Ectodermal cell (in vitro differentiated cells): Measurements from ENCODE around the gene TRIM8.
"Not testable (repeated sequence)": the region's sequence is repeated elsewhere in the genome, so short reads cannot be mapped to it uniquely, and the experiment has no call there.

Experiments used
- H3K27ac ChIP-seq: 2 replicates; pipeline ENCODE4 v1.7.0; 2013; ENCODE audit warnings: mild to moderate bottlenecking, low read depth, low read length; ENCODE audit not compliant: insufficient read depth, poor library complexity, severe bottlenecking
- H3K27me3 ChIP-seq: 2 replicates; pipeline ENCODE4 v1.7.0; 2013; ENCODE audit warnings: mild to moderate bottlenecking, low read length; ENCODE audit not compliant: insufficient read depth, control insufficient read depth, poor library complexity, severe bottlenecking
- H3K36me3 ChIP-seq: one replicate; pipeline ENCODE4 v1.7.0; 2013; ENCODE audit warnings: low read length; ENCODE audit not compliant: control insufficient read depth, insufficient read depth
- H3K4me1 ChIP-seq: one replicate; pipeline ENCODE4 v1.7.0; 2013; ENCODE audit warnings: low read length; ENCODE audit not compliant: control insufficient read depth, insufficient read depth
- H3K4me3 ChIP-seq: 2 replicates; pipeline ENCODE4 v1.7.0; 2013; ENCODE audit warnings: low read depth, low read length, control low read depth; ENCODE audit not compliant: insufficient read depth
- H3K9me3 ChIP-seq: 2 replicates; pipeline ENCODE4 v1.7.0; 2013; ENCODE audit warnings: mild to moderate bottlenecking, low read length, moderate library complexity; ENCODE audit not compliant: control insufficient read depth
- WGBS, 2 experiments: methylation state at CpG; one replicate each; pipeline ENCODE4 v1.1.7; 2013; ENCODE audit warnings: missing lambda C conversion rate in 2 of 2; 5-methylcytosine and 5-hydroxymethylcytosine counted together

The TRIM8 gene

GRCh38 chr10:102677331-102678067, 33.2 kb downstream of the TRIM8 start:
- Histone ChIP-seq H3K9me3 (no peaks in the 10 kb centered on the region), H3K27me3 (no peaks in the 10 kb centered on the region), H3K27ac (no peak overlapping the region), H3K4me1 (peaks cover 67% of the 10 kb centered on the region), H3K36me3 (peaks cover 10% of the 10 kb centered on the region), H3K4me3 (no peak overlapping the region)
- 88% methylated on average over 9 of the region's 9 CpGs for WGBS, 2 experiments

GRCh38 chr10:102678068-102678400, 33.8 kb downstream of the TRIM8 start:
- H3K4me3 ChIP-seq, result no peak overlapping the region
- no peaks in the 10 kb centered on the region for H3K27me3 ChIP-seq
- WGBS, 2 experiments, result 79% methylated on average over 9 of the region's 9 CpGs
- H3K36me3 ChIP-seq, result peaks cover 11% of the 10 kb centered on the region
- no peaks in the 10 kb centered on the region for H3K9me3 ChIP-seq
- H3K27ac ChIP-seq, result no peak overlapping the region
- H3K4me1 ChIP-seq, result peaks cover 61% of the 10 kb centered on the region

- Histone ChIP-seq H3K9me3 (no peaks in the 10 kb centered on the region), H3K27ac (peak overlapping the region; percentile 86), H3K4me1 (peaks cover 53% of the 10 kb centered on the region), H3K4me3 (no peak overlapping the region), H3K27me3 (no peaks in the 10 kb centered on the region), H3K36me3 (peaks cover 11% of the 10 kb centered on the region)
- 3% methylated on average over 9 of the region's 9 CpGs for WGBS, 2 experiments
Observed at GRCh38 chr10:102678842-102679289, 34.6 kb downstream of the TRIM8 start.

GRCh38 chr10:102679596-102679995, 35.3 kb downstream of the TRIM8 start:
- Histone ChIP-seq H3K36me3 (peaks cover 11% of the 10 kb centered on the region), H3K4me3 (no peak overlapping the region), H3K9me3 (no peaks in the 10 kb centered on the region), H3K4me1 (peaks cover 46% of the 10 kb centered on the region), H3K27me3 (no peaks in the 10 kb centered on the region), H3K27ac (peak overlapping the region; percentile 86)
- 92 to 94% methylated on average over 4 of the region's 4 CpGs for WGBS, 2 experiments

GRCh38 chr10:102681696-102682095, 37.4 kb downstream of the TRIM8 start:
- no peaks in the 10 kb centered on the region for H3K9me3 ChIP-seq
- peaks cover 29% of the 10 kb centered on the region for H3K4me1 ChIP-seq
- H3K27ac ChIP-seq, result no peak overlapping the region
- H3K36me3 ChIP-seq, result peaks cover 20% of the 10 kb centered on the region
- no peak overlapping the region for H3K4me3 ChIP-seq
- H3K27me3 ChIP-seq, result no peaks in the 10 kb centered on the region
- WGBS, 2 experiments, result 95% methylated on average over 5 of the region's 5 CpGs

- H3K36me3 ChIP-seq, result peaks cover 20% of the 10 kb centered on the region
- H3K4me1 ChIP-seq, result peaks cover 22% of the 10 kb centered on the region
- no peak overlapping the region for H3K4me3 ChIP-seq
- 94 to 97% methylated on average over 7 of the region's 7 CpGs for WGBS, 2 experiments
- no peak overlapping the region for H3K27ac ChIP-seq
- no peaks in the 10 kb centered on the region for H3K27me3 ChIP-seq
- no peaks in the 10 kb centered on the region for H3K9me3 ChIP-seq
Observed at GRCh38 chr10:102682416-102682815, 38.1 kb downstream of the TRIM8 start.

GRCh38 chr10:102682981-102683380, 38.7 kb downstream of the TRIM8 start:
- H3K27ac ChIP-seq, result no peak overlapping the region
- WGBS, 2 experiments, result 93 to 98% methylated on average over 3 to 4 of the region's 4 CpGs
- no peaks in the 10 kb centered on the region for H3K9me3 ChIP-seq
- H3K4me1 ChIP-seq, result peaks cover 18% of the 10 kb centered on the region
- no peak overlapping the region for H3K4me3 ChIP-seq
- peaks cover 20% of the 10 kb centered on the region for H3K36me3 ChIP-seq
- H3K27me3 ChIP-seq, result no peaks in the 10 kb centered on the region

- Histone ChIP-seq H3K27ac (no peak overlapping the region), H3K9me3 (no peaks in the 10 kb centered on the region), H3K36me3 (peaks cover 20% of the 10 kb centered on the region), H3K4me1 (peaks cover 13% of the 10 kb centered on the region), H3K4me3 (no peak overlapping the region), H3K27me3 (no peaks in the 10 kb centered on the region)
- WGBS, 2 experiments, result 91 to 95% methylated on average over 4 to 5 of the region's 5 CpGs
Observed at GRCh38 chr10:102683736-102684135, 39.5 kb downstream of the TRIM8 start.

- H3K4me1 ChIP-seq, result no peaks in the 10 kb centered on the region
- H3K9me3 ChIP-seq, result no peaks in the 10 kb centered on the region
- H3K4me3 ChIP-seq, result no peak overlapping the region
- no peak overlapping the region for H3K27ac ChIP-seq
- peaks cover 11% of the 10 kb centered on the region for H3K36me3 ChIP-seq
- H3K27me3 ChIP-seq, result no peaks in the 10 kb centered on the region
- WGBS, 2 experiments, result 93 to 96% methylated on average over 8 of the region's 8 CpGs
Observed at GRCh38 chr10:102691285-102692066, 47.2 kb downstream of the TRIM8 start.

GRCh38 chr10:102695401-102695800, 51.1 kb downstream of the TRIM8 start:
- WGBS, 2 experiments, result 92 to 94% methylated on average over 9 to 10 of the region's 10 CpGs
- H3K27ac ChIP-seq, H3K4me1 ChIP-seq, H3K27me3 ChIP-seq, H3K9me3 ChIP-seq, H3K4me3 ChIP-seq: not testable (repeated sequence)
- H3K36me3 ChIP-seq, result peaks cover 28% of the 10 kb centered on the region
